GM12801 (cell line): ENCODE data around the gene CYBB.

ENCODE experiments used
- CTCF ChIP-seq: IDR thresholded peaks from one replicate; pipeline ENCODE4 v1.5.1; 2011; ENCODE audit warnings: control low read depth; ENCODE audit not compliant: insufficient read length; ENCODE audit errors: extremely low read depth

The CYBB gene

DNA sequence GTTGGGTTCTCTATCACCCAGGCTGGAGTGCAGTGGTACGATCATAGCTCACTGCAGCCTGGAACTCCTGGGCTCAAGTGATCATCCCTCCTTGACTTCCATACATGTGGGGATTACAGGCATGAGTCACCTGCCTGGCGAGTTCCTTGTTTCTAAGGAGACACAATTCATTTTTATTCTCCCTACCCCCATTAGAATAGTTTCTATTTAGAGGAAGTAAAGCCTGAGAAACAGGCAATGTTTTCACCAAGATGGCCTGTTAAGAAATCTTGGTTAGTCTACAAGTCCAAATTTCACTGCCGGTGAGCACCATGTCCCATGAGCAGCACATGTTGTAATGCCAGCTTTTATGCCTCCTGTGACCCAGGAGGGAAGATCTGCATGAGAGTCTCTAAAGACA is 5.7 kb downstream of the CYBB start:
- TF ChIP-seq CTCF: no peak

DNA sequence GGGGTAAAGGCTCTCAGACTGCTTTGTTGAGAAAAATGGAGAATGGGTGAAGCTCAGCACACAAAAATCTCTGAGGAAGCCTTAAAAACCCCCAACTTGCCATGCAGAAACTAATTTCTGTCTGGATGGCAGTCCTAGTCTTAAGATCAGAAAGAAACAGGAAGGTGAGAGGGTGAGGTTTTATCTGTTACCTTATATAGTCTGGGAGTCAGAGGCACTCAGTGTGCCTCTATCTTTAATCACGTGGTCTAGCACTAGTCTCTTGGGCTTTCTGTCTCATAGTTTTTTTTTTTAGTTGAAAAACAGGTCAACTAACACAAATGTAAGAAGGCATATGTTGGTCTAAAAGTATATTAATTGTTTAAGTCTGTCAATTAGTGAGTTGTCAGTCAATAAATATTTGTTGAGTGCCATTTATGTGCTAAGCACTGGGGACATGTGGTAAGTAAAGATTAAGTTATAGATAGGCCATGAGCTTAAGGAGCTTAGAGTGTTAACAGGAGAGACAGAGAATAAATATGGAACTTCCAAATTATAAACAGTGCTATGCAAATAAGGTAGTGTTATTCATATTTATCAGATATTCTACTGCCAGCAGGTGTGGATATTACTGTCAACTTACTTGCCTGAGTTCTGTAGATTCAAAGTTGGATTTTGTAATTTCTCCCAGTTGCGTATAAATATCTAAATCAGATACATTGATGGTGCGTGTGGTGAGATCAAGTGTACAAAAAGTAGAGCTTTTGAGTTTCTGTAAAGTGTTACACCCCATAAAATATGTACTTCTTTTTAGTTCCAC is 7.0 kb downstream of the CYBB start:
- TF ChIP-seq CTCF: no peak

- TF ChIP-seq CTCF: no peak
Measured at GRCh38 chrX:37787423-37787869, 7.6 kb downstream of the CYBB start.

DNA sequence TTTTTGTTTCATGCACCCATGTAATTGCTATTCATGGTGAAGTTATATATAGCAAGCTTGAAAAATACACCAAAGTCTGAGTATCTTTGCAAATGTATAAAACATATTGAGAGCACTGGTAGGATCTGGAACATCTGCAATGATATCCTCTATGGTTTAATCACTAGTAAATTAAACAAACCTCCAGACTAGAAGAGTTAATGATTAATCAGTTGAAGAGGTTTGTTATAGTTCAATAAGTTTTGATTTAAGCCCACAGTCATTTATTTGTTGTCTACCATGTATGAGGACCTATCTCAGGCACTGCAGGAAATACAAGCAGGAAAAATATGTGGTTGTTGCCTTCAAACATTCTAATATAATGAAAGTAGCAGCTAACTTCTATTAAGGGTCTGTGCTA is 16.5 kb downstream of the CYBB start:
- TF ChIP-seq CTCF: no peak

DNA sequence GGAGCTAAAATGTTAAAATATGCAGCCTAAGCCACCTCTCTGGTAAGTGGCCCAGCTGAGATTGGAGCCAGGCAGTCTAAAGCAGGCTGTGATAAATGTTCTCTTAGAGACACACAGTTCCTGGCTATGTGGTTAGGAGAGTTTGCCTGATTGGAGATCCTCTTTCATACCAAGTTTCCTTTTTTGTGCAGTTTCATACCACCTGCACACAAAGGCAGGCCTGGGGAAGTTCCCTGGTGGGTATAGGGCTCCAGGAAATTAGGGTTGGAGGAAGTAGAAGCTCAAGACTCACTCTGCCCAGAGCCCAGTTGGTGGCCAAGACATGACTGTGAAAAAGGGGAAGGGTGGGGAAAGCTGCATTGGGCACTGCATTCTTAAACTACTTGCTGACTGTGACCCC is 16.9 kb downstream of the CYBB start:
- no peak for TF ChIP-seq CTCF

DNA sequence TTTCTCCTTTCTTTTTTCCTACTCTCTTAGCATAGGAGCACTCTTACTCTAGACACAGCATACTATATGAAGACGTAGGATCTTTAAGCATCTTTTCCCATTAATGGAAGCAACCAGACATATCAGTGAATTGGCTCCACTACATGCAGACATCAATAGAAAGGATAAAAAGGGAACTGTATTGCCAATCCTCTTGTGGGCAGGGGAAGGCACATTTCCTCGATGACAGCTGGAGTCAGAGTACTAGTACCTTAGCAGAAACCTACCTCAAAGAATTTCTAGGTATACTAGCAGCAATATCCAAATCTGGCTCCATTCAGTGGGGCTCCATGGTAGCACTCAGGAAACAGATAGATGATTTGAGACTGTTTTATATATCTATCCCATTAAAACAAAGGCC is 20.1 kb downstream of the CYBB start:
- no peak for TF ChIP-seq CTCF

DNA sequence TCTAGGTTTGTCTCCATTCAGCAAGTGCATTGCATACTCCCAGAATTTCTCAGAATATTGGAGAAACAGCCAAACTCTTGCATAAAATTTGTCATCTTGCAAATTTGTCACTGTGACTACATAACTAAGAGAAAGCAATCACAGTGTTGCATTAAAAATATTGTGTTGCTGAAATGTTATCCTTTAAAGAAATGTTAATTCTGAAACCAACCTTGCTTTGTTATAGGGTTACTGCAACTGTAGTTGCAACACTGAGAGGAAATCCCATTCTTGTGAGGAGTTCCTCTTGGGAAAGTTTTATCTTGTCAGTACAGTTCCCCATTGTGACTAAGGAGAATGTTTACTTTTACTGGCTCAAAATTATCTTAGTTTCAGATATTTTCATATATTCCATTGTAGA is 20.9 kb downstream of the CYBB start:
- TF ChIP-seq CTCF: no peak
